Measurements from ENCODE around the gene KCNAB2.

- TF ChIP-seq CTCF (IDR thresholded peaks at IDR 0.05) (no peak), EP300 (IDR thresholded peaks at IDR 0.05) (no peak), POLR2AphosphoS5 (IDR thresholded peaks at IDR 0.05) (no peak), POLR2A (IDR thresholded peaks at IDR 0.05) (no peak)
Measured at GRCh38 chr1:6046279-6046678, 591 bp downstream of the KCNAB2 start.
